ENCODE results near the gene ZNF804B.

Gene ZNF804B

DNA sequence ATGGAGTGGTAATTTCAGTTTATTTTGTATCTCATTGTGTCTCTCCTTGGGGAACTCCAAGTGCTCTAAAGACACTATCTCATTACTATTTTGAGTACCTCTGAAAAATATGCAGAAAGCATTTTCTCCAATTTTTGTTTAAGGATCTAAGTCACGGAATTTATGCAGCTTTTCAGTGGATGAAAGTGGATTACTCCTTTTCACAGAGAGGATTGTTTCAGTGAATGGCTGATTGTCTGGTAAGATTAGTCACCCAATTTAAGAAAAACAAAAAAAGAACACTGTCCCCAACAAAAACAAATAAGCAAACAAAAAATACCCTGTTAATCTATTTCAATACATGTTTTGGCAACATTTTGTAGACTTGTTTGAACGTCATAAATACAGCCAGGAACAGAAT lies 374.3 kb downstream of the ZNF804B start:
- H2BK120ac ChIP-seq (ENCODE audit: low read depth, low read length): no peak overlapping the region
- no CpG with 5 or more reads among the region's 2 CpGs for WGBS (ENCODE audit: extremely low coverage, insufficient coverage, low lambda C conversion rate)

DNA sequence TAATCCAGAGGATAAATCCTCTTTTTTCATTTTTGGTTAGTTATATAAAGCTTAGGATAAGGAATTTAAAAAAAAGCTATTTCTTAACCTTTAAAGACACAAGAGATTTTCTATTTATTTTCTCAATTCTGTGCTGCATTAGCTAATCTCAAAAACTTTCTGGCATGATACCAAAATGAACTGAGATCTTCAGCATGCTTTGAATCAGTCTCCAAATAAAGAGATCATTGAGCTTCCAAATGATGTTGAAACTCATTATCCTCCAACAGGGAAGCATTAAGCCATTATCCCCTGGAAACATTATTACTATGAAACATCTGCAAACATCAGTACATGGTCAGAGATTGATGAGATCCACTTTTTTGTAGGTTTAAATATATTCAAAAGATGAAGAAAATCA lies 386.3 kb downstream of the ZNF804B start:
- H4K8ac ChIP-seq (ENCODE audit: low read depth, low read length): no peak overlapping the region
- H2BK15ac ChIP-seq (replicated peaks; ENCODE audit: low read depth): no peak overlapping the region
- no peaks in the 10 kb centered on the region for H3K79me2 ChIP-seq (ENCODE audit: control insufficient read depth, insufficient read depth, low read length)
- no peak overlapping the region for H3K56ac ChIP-seq (ENCODE audit: low read length)
- H3K18ac ChIP-seq (ENCODE audit: low read length): no peak overlapping the region
- H4K5ac ChIP-seq (ENCODE audit: low read length): no peak overlapping the region
- H3K4me2 ChIP-seq (ENCODE audit: low read length): no peak overlapping the region
- DNase-seq: no peak
- H3K4ac ChIP-seq (ENCODE audit: low read depth, low read length): no peak overlapping the region
- H3K79me1 ChIP-seq (ENCODE audit: low read length): no peaks in the 10 kb centered on the region
- H3K27me3 ChIP-seq (ENCODE audit: insufficient read depth, low read length, poor library complexity): no peaks in the 10 kb centered on the region
- H3K4me3 ChIP-seq (ENCODE audit: low read length): no peak overlapping the region
- H3K36me3 ChIP-seq (ENCODE audit: control insufficient read depth, insufficient read depth, low read length): no peaks in the 10 kb centered on the region
- H3K27ac ChIP-seq (ENCODE audit: low read depth, low read length): no peak overlapping the region
- H2BK5ac ChIP-seq (ENCODE audit: low read length): no peak overlapping the region
- H2BK120ac ChIP-seq (ENCODE audit: low read depth, low read length): no peak overlapping the region
- no peaks in the 10 kb centered on the region for H3K4me1 ChIP-seq (ENCODE audit: control insufficient read depth, low read depth, low read length)
- H3K9ac ChIP-seq (ENCODE audit: low read length): no peak overlapping the region
- H2AK5ac ChIP-seq (ENCODE audit: low read length): no peak overlapping the region
- H3K23ac ChIP-seq (ENCODE audit: low read length): no peak overlapping the region

More for the DNA sequence above, 374.3 kb downstream of the ZNF804B start:
- Histone ChIP-seq H3K79me1 (ENCODE audit: low read length) (no peaks in the 10 kb centered on the region), H3K18ac (ENCODE audit: low read length) (no peak overlapping the region), H3K4me1 (ENCODE audit: control insufficient read depth, low read depth, low read length) (no peaks in the 10 kb centered on the region), H3K4ac (ENCODE audit: low read depth, low read length) (no peak overlapping the region), H2AK5ac (ENCODE audit: low read length) (no peak overlapping the region), H3K23ac (ENCODE audit: low read length) (no peak overlapping the region), H4K8ac (ENCODE audit: low read depth, low read length) (no peak overlapping the region), H2BK5ac (ENCODE audit: low read length) (no peak overlapping the region), H3K36me3 (ENCODE audit: control insufficient read depth, insufficient read depth, low read length) (no peaks in the 10 kb centered on the region), H3K4me3 (ENCODE audit: low read length) (no peak overlapping the region), H3K79me2 (ENCODE audit: control insufficient read depth, insufficient read depth, low read length) (no peaks in the 10 kb centered on the region), H4K5ac (ENCODE audit: low read length) (no peak overlapping the region), H3K56ac (ENCODE audit: low read length) (no peak overlapping the region), H3K4me2 (ENCODE audit: low read length) (no peak overlapping the region), H3K9ac (ENCODE audit: low read length) (no peak overlapping the region), H2BK15ac (replicated peaks; ENCODE audit: low read depth) (no peak overlapping the region), H3K27me3 (ENCODE audit: insufficient read depth, low read length, poor library complexity) (no peaks in the 10 kb centered on the region), H3K27ac (ENCODE audit: low read depth, low read length) (no peak overlapping the region)
- DNase-seq: no peak

DNA sequence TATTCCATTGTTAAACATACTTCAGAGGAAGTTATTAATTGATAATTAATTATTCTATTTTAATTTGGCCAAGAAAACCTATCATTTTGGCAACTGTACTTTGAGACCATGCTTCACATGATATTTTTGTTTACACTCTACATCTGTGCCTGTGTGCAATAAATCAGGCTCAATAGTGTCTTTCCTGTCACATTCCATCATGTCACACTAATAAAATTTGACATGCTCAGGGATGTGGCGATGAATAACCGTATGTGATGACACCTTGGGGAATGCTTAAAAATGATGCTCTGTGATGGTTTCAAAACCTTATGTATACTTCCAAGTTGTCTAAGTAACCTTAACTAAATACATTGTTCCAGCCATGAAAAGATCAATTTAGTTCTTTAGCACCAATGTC lies 400.6 kb downstream of the ZNF804B start:
- Histone ChIP-seq H2BK120ac (ENCODE audit: low read depth, low read length) (no peak overlapping the region), H3K4ac (ENCODE audit: low read depth, low read length) (no peak overlapping the region), H3K27me3 (ENCODE audit: insufficient read depth, low read length, poor library complexity) (no peaks in the 10 kb centered on the region), H2BK5ac (ENCODE audit: low read length) (no peak overlapping the region), H3K36me3 (ENCODE audit: control insufficient read depth, insufficient read depth, low read length) (no peaks in the 10 kb centered on the region), H2BK15ac (replicated peaks; ENCODE audit: low read depth) (no peak overlapping the region), H3K18ac (ENCODE audit: low read length) (no peak overlapping the region), H3K4me2 (ENCODE audit: low read length) (no peak overlapping the region), H3K4me1 (ENCODE audit: control insufficient read depth, low read depth, low read length) (no peaks in the 10 kb centered on the region), H3K56ac (ENCODE audit: low read length) (no peak overlapping the region), H4K5ac (ENCODE audit: low read length) (no peak overlapping the region), H3K23ac (ENCODE audit: low read length) (no peak overlapping the region), H2AK5ac (ENCODE audit: low read length) (no peak overlapping the region), H3K79me2 (ENCODE audit: control insufficient read depth, insufficient read depth, low read length) (no peaks in the 10 kb centered on the region), H4K8ac (ENCODE audit: low read depth, low read length) (no peak overlapping the region), H3K27ac (ENCODE audit: low read depth, low read length) (no peak overlapping the region), H3K9ac (ENCODE audit: low read length) (no peak overlapping the region), H3K4me3 (ENCODE audit: low read length) (no peak overlapping the region), H3K79me1 (ENCODE audit: low read length) (no peaks in the 10 kb centered on the region)
- no CpG with 5 or more reads among the region's 2 CpGs for WGBS (ENCODE audit: extremely low coverage, insufficient coverage, low lambda C conversion rate)
- DNase-seq: no peak

DNA sequence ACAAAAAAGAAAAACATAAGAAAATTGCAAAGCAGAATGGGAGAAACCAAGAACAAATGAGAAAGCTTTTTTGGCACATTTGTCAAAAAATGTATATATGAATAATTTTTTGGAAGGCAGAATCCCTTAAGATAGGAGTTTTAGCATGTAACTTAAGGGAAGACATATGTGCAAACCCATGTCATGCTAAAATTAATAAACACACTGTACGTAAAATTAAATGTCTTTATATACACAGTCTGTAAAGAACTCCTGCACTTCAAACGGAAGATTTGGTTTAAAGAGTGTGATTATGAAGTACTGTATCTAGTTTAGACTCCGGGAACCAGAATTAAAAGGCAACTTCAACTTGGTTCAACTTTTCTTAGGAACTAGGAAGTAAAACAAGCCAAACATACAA lies 405.9 kb downstream of the ZNF804B start:
- Histone ChIP-seq H3K27me3 (ENCODE audit: insufficient read depth, low read length, poor library complexity) (no peaks in the 10 kb centered on the region), H3K79me2 (ENCODE audit: control insufficient read depth, insufficient read depth, low read length) (no peaks in the 10 kb centered on the region), H3K9ac (ENCODE audit: low read length) (no peak overlapping the region), H3K4me3 (ENCODE audit: low read length) (no peak overlapping the region), H2BK5ac (ENCODE audit: low read length) (no peak overlapping the region), H4K5ac (ENCODE audit: low read length) (no peak overlapping the region), H3K27ac (ENCODE audit: low read depth, low read length) (no peak overlapping the region), H3K4me2 (ENCODE audit: low read length) (no peak overlapping the region), H2AK5ac (ENCODE audit: low read length) (no peak overlapping the region), H3K4ac (ENCODE audit: low read depth, low read length) (no peak overlapping the region), H2BK15ac (replicated peaks; ENCODE audit: low read depth) (no peak overlapping the region), H4K8ac (ENCODE audit: low read depth, low read length) (no peak overlapping the region), H2BK120ac (ENCODE audit: low read depth, low read length) (no peak overlapping the region), H3K56ac (ENCODE audit: low read length) (no peak overlapping the region), H3K79me1 (ENCODE audit: low read length) (no peaks in the 10 kb centered on the region), H3K4me1 (ENCODE audit: control insufficient read depth, low read depth, low read length) (no peaks in the 10 kb centered on the region), H3K23ac (ENCODE audit: low read length) (no peak overlapping the region), H3K36me3 (ENCODE audit: control insufficient read depth, insufficient read depth, low read length) (no peaks in the 10 kb centered on the region), H3K18ac (ENCODE audit: low read length) (no peak overlapping the region)
- DNase-seq: no peak
- WGBS (ENCODE audit: extremely low coverage, insufficient coverage, low lambda C conversion rate): no CpG with 5 or more reads among the region's 3 CpGs

DNA sequence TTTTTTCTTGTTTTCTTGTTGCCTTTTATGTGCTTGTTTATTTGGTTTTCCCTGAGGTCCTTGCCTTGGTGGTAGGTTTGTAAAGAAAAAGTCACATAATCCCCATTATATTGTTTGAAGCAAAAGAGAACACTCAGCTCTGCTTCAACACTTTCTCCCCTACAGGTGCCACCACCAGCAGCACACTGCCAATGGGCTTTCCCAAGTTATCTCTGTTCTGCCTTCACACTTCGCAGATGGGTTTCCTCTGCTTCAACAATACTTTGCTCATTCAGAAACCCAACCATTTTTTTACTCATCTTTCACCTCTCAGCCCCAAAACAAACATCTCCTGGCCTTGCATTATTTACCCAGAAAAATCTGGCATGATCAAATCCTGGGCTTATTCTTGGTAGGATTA lies 411.1 kb downstream of the ZNF804B start:
- Histone ChIP-seq H3K56ac (ENCODE audit: low read length) (no peak overlapping the region), H3K4me1 (ENCODE audit: control insufficient read depth, low read depth, low read length) (no peaks in the 10 kb centered on the region), H3K79me1 (ENCODE audit: low read length) (no peaks in the 10 kb centered on the region), H3K4me2 (ENCODE audit: low read length) (no peak overlapping the region), H2BK5ac (ENCODE audit: low read length) (no peak overlapping the region), H3K18ac (ENCODE audit: low read length) (no peak overlapping the region), H3K4ac (ENCODE audit: low read depth, low read length) (no peak overlapping the region), H4K5ac (ENCODE audit: low read length) (no peak overlapping the region), H3K4me3 (ENCODE audit: low read length) (no peak overlapping the region), H3K27ac (ENCODE audit: low read depth, low read length) (no peak overlapping the region), H4K8ac (ENCODE audit: low read depth, low read length) (no peak overlapping the region), H2AK5ac (ENCODE audit: low read length) (no peak overlapping the region), H2BK15ac (replicated peaks; ENCODE audit: low read depth) (no peak overlapping the region), H3K27me3 (ENCODE audit: insufficient read depth, low read length, poor library complexity) (no peaks in the 10 kb centered on the region), H3K36me3 (ENCODE audit: control insufficient read depth, insufficient read depth, low read length) (no peaks in the 10 kb centered on the region), H2BK120ac (ENCODE audit: low read depth, low read length) (no peak overlapping the region), H3K23ac (ENCODE audit: low read length) (no peak overlapping the region), H3K9ac (ENCODE audit: low read length) (no peak overlapping the region), H3K79me2 (ENCODE audit: control insufficient read depth, insufficient read depth, low read length) (no peaks in the 10 kb centered on the region)
- DNase-seq: no peak
- no CpG with 5 or more reads among the region's 1 CpG for WGBS (ENCODE audit: extremely low coverage, insufficient coverage, low lambda C conversion rate)

DNA sequence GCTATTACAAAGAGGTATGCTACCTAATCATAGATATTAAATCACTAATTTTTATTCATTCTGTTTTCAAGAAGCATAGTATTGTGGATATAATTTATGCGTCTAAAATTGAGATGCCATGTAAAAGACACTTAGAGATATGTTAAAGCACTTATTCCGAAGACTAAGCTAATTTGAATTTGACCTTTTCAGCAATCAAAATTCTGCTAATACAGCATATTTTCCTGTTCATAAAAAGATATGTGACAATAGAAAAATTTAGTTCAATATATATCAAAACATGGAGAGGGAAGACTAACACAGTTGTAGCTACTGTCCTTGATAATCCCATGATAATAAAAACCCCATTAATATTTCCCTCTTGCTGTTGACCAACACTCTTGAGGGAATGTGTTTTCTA lies 422.6 kb downstream of the ZNF804B start:
- H3K9ac ChIP-seq (ENCODE audit: low read length): no peak overlapping the region
- H3K23ac ChIP-seq (ENCODE audit: low read length): no peak overlapping the region
- H3K4me1 ChIP-seq (ENCODE audit: control insufficient read depth, low read depth, low read length): no peaks in the 10 kb centered on the region
- H3K4me2 ChIP-seq (ENCODE audit: low read length): no peak overlapping the region
- H3K4ac ChIP-seq (ENCODE audit: low read depth, low read length): no peak overlapping the region
- no peak overlapping the region for H3K4me3 ChIP-seq (ENCODE audit: low read length)
- H3K36me3 ChIP-seq (ENCODE audit: control insufficient read depth, insufficient read depth, low read length): no peaks in the 10 kb centered on the region
- H2BK5ac ChIP-seq (ENCODE audit: low read length): no peak overlapping the region
- no CpG with 5 or more reads among the region's 2 CpGs for WGBS (ENCODE audit: extremely low coverage, insufficient coverage, low lambda C conversion rate)
- no peak overlapping the region for H4K5ac ChIP-seq (ENCODE audit: low read length)
- no peaks in the 10 kb centered on the region for H3K27me3 ChIP-seq (ENCODE audit: insufficient read depth, low read length, poor library complexity)
- no peak overlapping the region for H3K56ac ChIP-seq (ENCODE audit: low read length)
- no peak for DNase-seq
- no peak overlapping the region for H2BK15ac ChIP-seq (replicated peaks; ENCODE audit: low read depth)
- H3K18ac ChIP-seq (ENCODE audit: low read length): no peak overlapping the region
- no peak overlapping the region for H2AK5ac ChIP-seq (ENCODE audit: low read length)
- H3K79me1 ChIP-seq (ENCODE audit: low read length): no peaks in the 10 kb centered on the region
- H2BK120ac ChIP-seq (ENCODE audit: low read depth, low read length): no peak overlapping the region
- H4K8ac ChIP-seq (ENCODE audit: low read depth, low read length): no peak overlapping the region
- no peaks in the 10 kb centered on the region for H3K79me2 ChIP-seq (ENCODE audit: control insufficient read depth, insufficient read depth, low read length)
- H3K27ac ChIP-seq (ENCODE audit: low read depth, low read length): no peak overlapping the region

Measured in mesendoderm (in vitro differentiated cells).